Vagina (tissue), 2 donors: ENCODE results near the gene CRAT.

Source experiments
- POLR2A ChIP-seq, 2 donors: fragments of 450-650 bp; IDR thresholded peaks; one replicate each; pipeline ENCODE4 v1.6.1; 2017; ENCODE audit warnings: antibody characterized with exemption in 2 of 2, mild to moderate bottlenecking in 2 of 2, moderate library complexity in 2 of 2
- TF ChIP-seq, protein P1 (sequence below), 3 experiments: fragments of 450-650 bp in 2 of 3; fragments of 200-600 bp in 1 of 3; sonication (generic) in 1 of 3; IDR thresholded peaks; one replicate each; pipeline ENCODE4 v1.5.1; 2017 to 2019; ENCODE audit warnings: antibody characterized with exemption in 3 of 3, mild to moderate bottlenecking in 2 of 3, moderate library complexity in 2 of 3

DNA sequence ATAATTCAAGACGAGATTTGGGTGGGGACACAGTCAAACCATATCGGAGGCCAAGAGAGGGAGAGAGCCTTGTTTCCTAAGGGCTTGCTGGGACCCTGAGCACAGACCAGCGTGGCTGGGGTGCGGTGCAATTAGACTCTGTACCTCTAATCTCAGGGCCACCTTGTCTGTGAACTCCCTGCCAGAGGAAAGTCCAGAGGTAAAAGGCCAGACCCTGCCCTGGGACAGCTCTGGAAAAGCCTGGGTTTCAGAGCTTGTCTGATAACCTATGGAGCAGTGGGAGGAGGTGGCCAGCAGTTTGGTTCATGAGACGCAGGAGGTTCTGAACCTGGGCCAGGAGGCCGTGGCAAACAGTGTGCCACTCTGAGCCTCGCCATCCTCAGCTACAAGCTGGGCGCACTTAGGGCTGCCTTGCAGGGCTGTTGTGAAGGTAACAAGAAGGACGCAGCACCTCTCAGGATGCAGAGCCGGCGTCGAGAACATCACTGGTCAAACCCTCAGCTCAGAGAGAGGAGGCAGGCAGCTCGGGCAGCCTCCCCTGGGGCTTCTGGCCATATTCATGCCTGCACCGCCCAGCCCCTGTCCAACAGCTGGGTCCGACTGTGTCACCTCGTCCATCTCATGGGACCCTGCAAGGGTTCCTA lies 34.5 kb downstream of the CRAT start:
- TF ChIP-seq, protein P1, sequence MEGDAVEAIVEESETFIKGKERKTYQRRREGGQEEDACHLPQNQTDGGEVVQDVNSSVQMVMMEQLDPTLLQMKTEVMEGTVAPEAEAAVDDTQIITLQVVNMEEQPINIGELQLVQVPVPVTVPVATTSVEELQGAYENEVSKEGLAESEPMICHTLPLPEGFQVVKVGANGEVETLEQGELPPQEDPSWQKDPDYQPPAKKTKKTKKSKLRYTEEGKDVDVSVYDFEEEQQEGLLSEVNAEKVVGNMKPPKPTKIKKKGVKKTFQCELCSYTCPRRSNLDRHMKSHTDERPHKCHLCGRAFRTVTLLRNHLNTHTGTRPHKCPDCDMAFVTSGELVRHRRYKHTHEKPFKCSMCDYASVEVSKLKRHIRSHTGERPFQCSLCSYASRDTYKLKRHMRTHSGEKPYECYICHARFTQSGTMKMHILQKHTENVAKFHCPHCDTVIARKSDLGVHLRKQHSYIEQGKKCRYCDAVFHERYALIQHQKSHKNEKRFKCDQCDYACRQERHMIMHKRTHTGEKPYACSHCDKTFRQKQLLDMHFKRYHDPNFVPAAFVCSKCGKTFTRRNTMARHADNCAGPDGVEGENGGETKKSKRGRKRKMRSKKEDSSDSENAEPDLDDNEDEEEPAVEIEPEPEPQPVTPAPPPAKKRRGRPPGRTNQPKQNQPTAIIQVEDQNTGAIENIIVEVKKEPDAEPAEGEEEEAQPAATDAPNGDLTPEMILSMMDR (IDR thresholded peaks at IDR 0.05): no peak
- no peak for TF ChIP-seq POLR2A (IDR thresholded peaks at IDR 0.05)
